ENCODE results near the gene PPP1R14B.

The PPP1R14B gene

GRCh38 chr11:64245797-64246620, 734 bp downstream of the PPP1R14B start:
- DNase-seq (ENCODE audit: low read depth in 3 of 3) = peak; percentile 65 to 82 (median 76)

GRCh38 chr11:64245401-64245796, 1.3 kb downstream of the PPP1R14B start:
- DNase-seq (ENCODE audit: low read depth in 3 of 3) = no peak

GRCh38 chr11:64244966-64245365, 1.8 kb downstream of the PPP1R14B start:
- no peak for DNase-seq (ENCODE audit: low read depth in 3 of 3)

- DNase-seq (ENCODE audit: low read depth in 3 of 3) = no peak
These were observed 2.6 kb downstream of the PPP1R14B start for GRCh38 chr11:64244107-64244506.

- no peak for DNase-seq (ENCODE audit: low read depth in 3 of 3)
These were observed 3.4 kb downstream of the PPP1R14B start for GRCh38 chr11:64243236-64243854.

GRCh38 chr11:64241491-64242374, 5.0 kb downstream of the PPP1R14B start:
- no peak for DNase-seq (ENCODE audit: low read depth in 3 of 3)

- peak; percentile 99 to 100 (median 100) for DNase-seq (ENCODE audit: low read depth in 3 of 3)
These were observed 5.6 kb downstream of the PPP1R14B start for GRCh38 chr11:64241241-64241490.

GRCh38 chr11:64240435-64241240, 6.1 kb downstream of the PPP1R14B start, which contains the start of gene FKBP2:
Gene FKBP2, plus strand, starts transcription at chr11:64241095. Its CDS starts 1,293 bp downstream, at chr11:64242388.
- DNase-seq (ENCODE audit: low read depth in 3 of 3) = peak; percentile 95 to 98 (median 96)

GRCh38 chr11:64239662-64240434, 6.9 kb downstream of the PPP1R14B start:
- no peak for DNase-seq (ENCODE audit: low read depth in 3 of 3)

- no peak for DNase-seq (ENCODE audit: low read depth in 3 of 3)
These were observed 7.7 kb downstream of the PPP1R14B start for GRCh38 chr11:64238999-64239398.

GRCh38 chr11:64238076-64238475, 8.7 kb downstream of the PPP1R14B start:
- DNase-seq (ENCODE audit: low read depth in 3 of 3) = no peak

GRCh38 chr11:64237484-64237951, 9.2 kb downstream of the PPP1R14B start:
- DNase-seq (ENCODE audit: low read depth in 3 of 3) = no peak

- DNase-seq (ENCODE audit: low read depth in 3 of 3) = no peak
These were observed 11.1 kb downstream of the PPP1R14B start for GRCh38 chr11:64235437-64236161.

- DNase-seq (ENCODE audit: low read depth in 3 of 3) = no peak
These were observed 11.9 kb downstream of the PPP1R14B start for GRCh38 chr11:64234647-64235379.

GRCh38 chr11:64233913-64234586, 12.7 kb downstream of the PPP1R14B start, which contains the start of gene VEGFB:
Gene VEGFB, plus strand, starts transcription at chr11:64234584. Its CDS starts 250 bp downstream, at chr11:64234834.
- DNase-seq (ENCODE audit: low read depth in 3 of 3) = peak in 2 of 3 experiments; percentile 61 to 64

GRCh38 chr11:64232967-64233315, 13.8 kb downstream of the PPP1R14B start:
- no peak for DNase-seq (ENCODE audit: low read depth in 3 of 3)

- DNase-seq (ENCODE audit: low read depth in 3 of 3) = no peak
These were observed 14.4 kb downstream of the PPP1R14B start for GRCh38 chr11:64232182-64232966.

GRCh38 chr11:64231546-64231945, 15.2 kb downstream of the PPP1R14B start:
- no peak for DNase-seq (ENCODE audit: low read depth in 3 of 3)

Data from stimulated activated CD4-positive, alpha-beta T cell treated with anti-CD3 and anti-CD28 coated beads, TNF-alpha, amount 100 ng/mL, for 4 hours (primary cell).